Neural cell (in vitro differentiated cells): ENCODE measurements around the gene CHTF18. TPM values are rescaled to one million over a fixed set of nuclear protein-coding genes. Genes with fewer than 3 reads are reported as not detected.

ENCODE experiments used
- H2AFZ ChIP-seq: fragments of 200-600, 300-800 bp; sonication (generic), shearing (Covaris generic); 2 replicates; pipeline ENCODE4 v1.6.0; 2014; ENCODE audit warnings: low read depth, mild to moderate bottlenecking, antibody characterized with exemption, low read length, moderate library complexity
- H3F3A ChIP-seq: fragments of 200-600 bp; shearing (Covaris generic); 2 replicates; pipeline ENCODE4 v1.6.1; 2016; ENCODE audit warnings: mild to moderate bottlenecking, moderate library complexity, mixed read lengths, antibody characterized with exemption, low read length; ENCODE audit not compliant: insufficient read depth, poor library complexity, severe bottlenecking
- H3K27ac ChIP-seq: fragments of 200-600, 300-800 bp; sonication (generic), shearing (Covaris generic); 2 replicates; pipeline ENCODE4 v1.5.1; 2014; ENCODE audit warnings: mild to moderate bottlenecking, low read length, moderate library complexity
- H3K27me3 ChIP-seq: fragments of 300-800, 200-600 bp; sonication (generic), shearing (Covaris generic); 2 replicates; pipeline ENCODE4 v1.6.0; 2014; ENCODE audit warnings: mild to moderate bottlenecking, low read depth, low read length, moderate library complexity; ENCODE audit not compliant: insufficient read depth
- H3K36me3 ChIP-seq: fragments of 300-800, 200-600 bp; sonication (generic), shearing (Covaris generic); 2 replicates; pipeline ENCODE4 v1.5.1; 2014; ENCODE audit warnings: mild to moderate bottlenecking, antibody characterized with exemption, low read length, moderate library complexity; ENCODE audit not compliant: insufficient read depth
- H3K4me2 ChIP-seq: fragments of 300-800, 200-600 bp; sonication (generic), shearing (Covaris generic); 2 replicates; pipeline ENCODE4 v1.6.0; 2014; ENCODE audit warnings: mild to moderate bottlenecking, low read length
- H3K4me3 ChIP-seq: fragments of 300-800, 200-600 bp; sonication (generic), shearing (Covaris generic); 2 replicates; pipeline ENCODE4 v1.5.1; 2014; ENCODE audit warnings: mild to moderate bottlenecking, low read length, moderate library complexity
- H3K79me2 ChIP-seq: fragments of 200-600 bp; shearing (Covaris generic); replicated peaks from 2 replicates; pipeline ENCODE4 v1.6.0; 2014; ENCODE audit warnings: mild to moderate bottlenecking, low read length, moderate library complexity; ENCODE audit not compliant: insufficient read depth
- H3K9ac ChIP-seq: fragments of 300-800, 200-600 bp; sonication (generic), shearing (Covaris generic); 2 replicates; pipeline ENCODE4 v1.6.1; 2016; ENCODE audit warnings: mild to moderate bottlenecking, low read length, mixed read lengths
- H3K9me2 ChIP-seq: fragments of 200-600 bp; shearing (Covaris generic); 2 replicates; pipeline ENCODE4 v1.6.1; 2016; ENCODE audit warnings: mild to moderate bottlenecking, low read length, mixed read lengths; ENCODE audit not compliant: insufficient read depth
- H3K9me3 ChIP-seq: fragments of 200-600, 300-800 bp; sonication (generic), shearing (Covaris generic); 2 replicates; pipeline ENCODE4 v1.6.1; 2016; ENCODE audit warnings: mild to moderate bottlenecking, mixed run types, low read length, moderate library complexity, mixed read lengths
- H4K20me1 ChIP-seq: fragments of 200-600 bp; shearing (Covaris generic); 2 replicates; pipeline ENCODE4 v1.6.1; 2016; ENCODE audit warnings: mild to moderate bottlenecking, mixed run types; ENCODE audit not compliant: insufficient read depth
- EP300 ChIP-seq: fragments of 450-650 bp; conservative IDR thresholded peaks from 2 replicates; pipeline ENCODE4 v1.6.1; 2014; ENCODE audit warnings: antibody characterized with exemption, mild to moderate bottlenecking, moderate library complexity; ENCODE audit not compliant: poor library complexity, severe bottlenecking
- EZH2 ChIP-seq: fragments of 200-600, 300-800 bp; shearing (Covaris generic), sonication (generic); IDR thresholded peaks from 2 replicates; pipeline ENCODE4 v1.6.1; 2014; ENCODE audit warnings: antibody characterized with exemption, low read length, borderline replicate concordance, mild to moderate bottlenecking; ENCODE audit not compliant: insufficient read depth, poor library complexity, severe bottlenecking
- MXI1 ChIP-seq: fragments of 450-650 bp; conservative IDR thresholded peaks from 2 replicates; pipeline ENCODE4 v1.6.1; 2014; ENCODE audit warnings: antibody characterized with exemption, mild to moderate bottlenecking; ENCODE audit not compliant: poor library complexity, severe bottlenecking
- POLR2AphosphoS5 ChIP-seq: IDR thresholded peaks from 2 replicates; pipeline ENCODE4 v1.6.1; 2012
- RAD21 ChIP-seq: fragments of 450-650 bp; conservative IDR thresholded peaks from 2 replicates; pipeline ENCODE4 v1.6.1; 2014; ENCODE audit warnings: antibody characterized with exemption, mild to moderate bottlenecking, moderate library complexity
- SMC3 ChIP-seq: fragments of 450-650 bp; conservative IDR thresholded peaks from 2 replicates; pipeline ENCODE4 v1.6.1; 2014; ENCODE audit warnings: antibody characterized with exemption, mild to moderate bottlenecking, moderate library complexity; ENCODE audit not compliant: poor library complexity
- TAF1 ChIP-seq: IDR thresholded peaks from 2 replicates; pipeline ENCODE4 v1.6.1; 2012; ENCODE audit warnings: low read depth
- polyA plus RNA-seq: library from polyadenylated mRNA; depleted of rRNA; stranded (reverse); fragments of >200 nt; gene quantifications from 2 replicates; pipeline ENCODE4 v1.2.3, GENCODE V29; 2014
- TF ChIP-seq, protein P1 (sequence below): fragments of 450-650 bp; IDR thresholded peaks from 2 replicates; pipeline ENCODE4 v1.5.1; 2014; ENCODE audit warnings: antibody characterized with exemption, mild to moderate bottlenecking, moderate library complexity; ENCODE audit not compliant: poor library complexity, severe bottlenecking
- TF ChIP-seq, protein P2 (sequence below): IDR thresholded peaks from 2 replicates; pipeline ENCODE4 v1.6.1; 2012; ENCODE audit warnings: borderline replicate concordance

Gene CHTF18
- polyA plus RNA-seq, 1 donor from 2014 or later: 31.2 TPM

DNA sequence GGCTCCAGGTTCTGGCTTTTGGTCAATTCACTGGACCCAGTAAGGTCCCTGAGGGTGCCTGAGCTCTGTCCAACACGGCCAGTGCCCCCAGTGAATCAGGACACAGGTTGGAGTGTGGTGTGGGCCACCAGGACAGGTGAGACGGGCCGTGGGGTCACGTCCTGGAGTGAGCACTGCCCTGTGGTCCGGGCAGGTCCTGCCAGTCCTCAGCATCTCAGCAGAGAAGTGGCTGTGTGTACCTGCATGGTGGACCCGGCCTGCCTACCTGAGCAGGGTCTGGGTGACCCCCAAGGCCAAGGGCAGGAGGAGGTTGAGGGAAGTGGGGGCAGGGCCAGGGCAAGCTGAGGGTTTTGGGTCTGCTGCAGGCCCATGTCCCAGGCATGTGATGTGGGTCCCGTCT, 14.0 kb downstream of the CHTF18 start:
- H3K79me2 ChIP-seq: no peaks in the 10 kb centered on the region
- H3K27me3 ChIP-seq: peaks cover 15% of the 10 kb centered on the region
- no peaks in the 10 kb centered on the region for H3K36me3 ChIP-seq
- H3K4me2 ChIP-seq: no peak overlapping the region
- no peaks in the 10 kb centered on the region for H3K9me3 ChIP-seq
- no peaks in the 10 kb centered on the region for H3F3A ChIP-seq
- H3K9me2 ChIP-seq: no peaks in the 10 kb centered on the region
- no peaks in the 10 kb centered on the region for H4K20me1 ChIP-seq
- TF ChIP-seq RAD21: no peak
- no peak for TF ChIP-seq TAF1
- no peak overlapping the region for H3K27ac ChIP-seq
- H3K9ac ChIP-seq: no peak overlapping the region
- no peak overlapping the region for H2AFZ ChIP-seq
- no peak overlapping the region for H3K4me3 ChIP-seq

DNA sequence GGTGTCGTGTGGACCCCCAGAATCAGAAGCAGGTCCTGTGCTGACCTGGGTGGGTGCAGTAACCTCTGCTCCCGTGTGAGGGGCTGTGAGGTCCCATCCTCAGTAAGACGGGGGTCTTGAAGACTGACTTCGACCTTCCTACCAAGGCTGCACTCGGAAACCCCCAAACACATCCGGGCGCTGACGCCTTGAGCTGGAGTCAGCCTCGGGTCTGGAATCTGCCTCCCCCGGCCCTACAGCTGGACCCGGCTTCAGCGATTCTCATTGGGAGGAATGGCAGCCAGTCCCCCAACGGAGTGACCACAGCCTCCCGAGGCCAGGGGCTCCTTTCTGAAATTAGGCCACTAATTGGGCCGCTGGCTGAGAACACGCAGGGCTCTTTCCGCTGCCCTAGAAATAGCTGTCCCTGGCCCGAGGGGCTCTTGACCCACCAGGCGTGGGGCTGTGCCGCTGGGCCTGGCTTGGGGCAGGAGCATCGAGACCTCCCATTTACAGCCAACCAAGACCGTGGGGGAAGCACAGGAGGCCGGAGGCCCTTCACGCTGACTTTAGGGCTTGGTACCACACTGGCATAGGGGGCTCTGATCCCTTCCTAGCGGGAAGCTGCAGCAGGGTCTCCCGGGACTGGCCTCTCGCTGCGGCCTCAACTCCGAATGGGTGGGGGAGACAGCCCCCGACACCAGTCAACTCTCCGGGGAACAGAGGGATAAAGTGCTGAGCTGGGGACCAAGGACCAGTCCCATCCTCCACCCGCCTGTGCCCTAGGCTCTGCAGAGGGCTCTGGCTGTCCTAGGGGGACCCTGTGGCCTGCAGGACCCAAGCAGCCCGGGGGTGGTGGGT, 14.7 kb downstream of the CHTF18 start:
- Histone ChIP-seq H2AFZ (no peak overlapping the region), H3K9me2 (no peaks in the 10 kb centered on the region), H3K9ac (no peak overlapping the region), H3K36me3 (no peaks in the 10 kb centered on the region), H3K4me2 (no peak overlapping the region), H3F3A (no peaks in the 10 kb centered on the region), H3K27ac (no peak overlapping the region), H3K9me3 (no peaks in the 10 kb centered on the region), H4K20me1 (no peaks in the 10 kb centered on the region), H3K27me3 (peaks cover 15% of the 10 kb centered on the region), H3K79me2 (no peaks in the 10 kb centered on the region), H3K4me3 (no peak overlapping the region)
- TF ChIP-seq TAF1 (no peak), RAD21 (no peak), POLR2AphosphoS5 (no peak), MXI1 (no peak), EP300 (no peak), SMC3 (no peak), EZH2 (no peak)
- TF ChIP-seq, protein P1, sequence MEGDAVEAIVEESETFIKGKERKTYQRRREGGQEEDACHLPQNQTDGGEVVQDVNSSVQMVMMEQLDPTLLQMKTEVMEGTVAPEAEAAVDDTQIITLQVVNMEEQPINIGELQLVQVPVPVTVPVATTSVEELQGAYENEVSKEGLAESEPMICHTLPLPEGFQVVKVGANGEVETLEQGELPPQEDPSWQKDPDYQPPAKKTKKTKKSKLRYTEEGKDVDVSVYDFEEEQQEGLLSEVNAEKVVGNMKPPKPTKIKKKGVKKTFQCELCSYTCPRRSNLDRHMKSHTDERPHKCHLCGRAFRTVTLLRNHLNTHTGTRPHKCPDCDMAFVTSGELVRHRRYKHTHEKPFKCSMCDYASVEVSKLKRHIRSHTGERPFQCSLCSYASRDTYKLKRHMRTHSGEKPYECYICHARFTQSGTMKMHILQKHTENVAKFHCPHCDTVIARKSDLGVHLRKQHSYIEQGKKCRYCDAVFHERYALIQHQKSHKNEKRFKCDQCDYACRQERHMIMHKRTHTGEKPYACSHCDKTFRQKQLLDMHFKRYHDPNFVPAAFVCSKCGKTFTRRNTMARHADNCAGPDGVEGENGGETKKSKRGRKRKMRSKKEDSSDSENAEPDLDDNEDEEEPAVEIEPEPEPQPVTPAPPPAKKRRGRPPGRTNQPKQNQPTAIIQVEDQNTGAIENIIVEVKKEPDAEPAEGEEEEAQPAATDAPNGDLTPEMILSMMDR: no peak
- TF ChIP-seq, protein P2, sequence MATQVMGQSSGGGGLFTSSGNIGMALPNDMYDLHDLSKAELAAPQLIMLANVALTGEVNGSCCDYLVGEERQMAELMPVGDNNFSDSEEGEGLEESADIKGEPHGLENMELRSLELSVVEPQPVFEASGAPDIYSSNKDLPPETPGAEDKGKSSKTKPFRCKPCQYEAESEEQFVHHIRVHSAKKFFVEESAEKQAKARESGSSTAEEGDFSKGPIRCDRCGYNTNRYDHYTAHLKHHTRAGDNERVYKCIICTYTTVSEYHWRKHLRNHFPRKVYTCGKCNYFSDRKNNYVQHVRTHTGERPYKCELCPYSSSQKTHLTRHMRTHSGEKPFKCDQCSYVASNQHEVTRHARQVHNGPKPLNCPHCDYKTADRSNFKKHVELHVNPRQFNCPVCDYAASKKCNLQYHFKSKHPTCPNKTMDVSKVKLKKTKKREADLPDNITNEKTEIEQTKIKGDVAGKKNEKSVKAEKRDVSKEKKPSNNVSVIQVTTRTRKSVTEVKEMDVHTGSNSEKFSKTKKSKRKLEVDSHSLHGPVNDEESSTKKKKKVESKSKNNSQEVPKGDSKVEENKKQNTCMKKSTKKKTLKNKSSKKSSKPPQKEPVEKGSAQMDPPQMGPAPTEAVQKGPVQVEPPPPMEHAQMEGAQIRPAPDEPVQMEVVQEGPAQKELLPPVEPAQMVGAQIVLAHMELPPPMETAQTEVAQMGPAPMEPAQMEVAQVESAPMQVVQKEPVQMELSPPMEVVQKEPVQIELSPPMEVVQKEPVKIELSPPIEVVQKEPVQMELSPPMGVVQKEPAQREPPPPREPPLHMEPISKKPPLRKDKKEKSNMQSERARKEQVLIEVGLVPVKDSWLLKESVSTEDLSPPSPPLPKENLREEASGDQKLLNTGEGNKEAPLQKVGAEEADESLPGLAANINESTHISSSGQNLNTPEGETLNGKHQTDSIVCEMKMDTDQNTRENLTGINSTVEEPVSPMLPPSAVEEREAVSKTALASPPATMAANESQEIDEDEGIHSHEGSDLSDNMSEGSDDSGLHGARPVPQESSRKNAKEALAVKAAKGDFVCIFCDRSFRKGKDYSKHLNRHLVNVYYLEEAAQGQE: no peak
